Psoas muscle (tissue), 8 donors: ENCODE measurements around the gene RFC2. TPM values are rescaled to one million over a fixed set of nuclear protein-coding genes. Genes with fewer than 3 reads are reported as not detected.
A peak's percentile ranks its signal among the peaks of the same experiment; 100 is the strongest.

Experiments
- ATAC-seq, 4 donors: fragments of 200-7000 bp; cut with Tn5 transposase; one replicate each; pipeline ENCODE4 v1.9.1; 2020; ENCODE audit warnings: moderate library complexity in 3 of 4, mild to moderate bottlenecking in 2 of 4
- DNase-seq, 2 donors: peaks; one replicate each; pipeline ENCODE4 v3.0.0-alpha.2; 2020
- H3K27ac ChIP-seq: fragments of 200-600 bp; one replicate; pipeline ENCODE4 v1.8.0; 2022
- H3K27me3 ChIP-seq, 3 donors: fragments of 200-600 bp in 1 of 3; one replicate each; pipeline versions ENCODE4 v1.6.1 to v1.8.0; 2013 to 2022; ENCODE audit warnings: low read length in 2 of 3, mild to moderate bottlenecking in 2 of 3, moderate library complexity in 1 of 3; ENCODE audit not compliant: insufficient read depth in 3 of 3
- H3K36me3 ChIP-seq, 2 donors: fragments of 200-600 bp in 1 of 2; one replicate each; pipeline versions ENCODE4 v1.6.1 to v1.8.0; 2013 to 2022; ENCODE audit warnings: low read depth in 1 of 2, mild to moderate bottlenecking in 1 of 2, moderate library complexity in 1 of 2; ENCODE audit not compliant: insufficient read depth in 1 of 2
- H3K4me1 ChIP-seq: fragments of 200-600 bp; one replicate; pipeline ENCODE4 v1.8.0; 2022
- H3K4me3 ChIP-seq: fragments of 200-600 bp; one replicate; pipeline ENCODE4 v1.8.0; 2022; ENCODE audit warnings: mild to moderate bottlenecking
- H3K9me3 ChIP-seq: fragments of 200-600 bp; one replicate; pipeline ENCODE4 v1.8.0; 2022
- CTCF ChIP-seq: fragments of 200-600 bp; IDR thresholded peaks from one replicate; pipeline ENCODE4 v1.8.0; 2022; ENCODE audit warnings: antibody characterized with exemption
- WGBS, 3 donors: extraction: QIAGEN DNeasy Blood & Tissue Kit; methylation state at CpG; one replicate each; pipeline versions ENCODE4 v1.1.6 to v1.1.7; 2013; 5-methylcytosine and 5-hydroxymethylcytosine counted together
- intact Hi-C, 2 donors: fragments of 100-400 bp; cut with DNase I; formaldehyde crosslinking; loops; one replicate each; pipeline versions ENCODE4 v1.11.0 to v1.14.2; 2022
- polyA plus RNA-seq, 3 donors: library from polyadenylated mRNA; stranded (reverse); fragments of 200-250 nt; gene quantifications; one replicate each; pipeline ENCODE4 v1.2.3, GENCODE V29; 2013
- total RNA-seq, 4 donors: library from RNA; stranded (reverse); fragmentation: NEBNext Ultra II Directional in 2 of 4; extraction: Animal tissue kit (Norgen Biotek cat#: 25700) in 2 of 4; gene quantifications; one replicate each; pipeline versions ENCODE4 v1.2.1 to v1.2.4, GENCODE V29; 2021 to 2023
- donor health status: healthy with polysubstance abuse.
- donor health status: DM: no; HTN: no; CAD: no; lungs with moderate emphysema.
- donor health status: Bipolar disorder and iron deficiency.
- donor health status: healthy.
- donor health status: DM: yes; HTN: yes; CAD: no.
- donor health status: DM: no; HTN: no; CAD: no.
- donor health status: DM: no; HTN: no; CAD: no.
- donor health status: DM: yes; HTN: yes; CAD: no.

The RFC2 gene
- total and polyA plus RNA-seq, 7 donors, result 13.7 to 25.8 (median 19.8) TPM

GRCh38 chr7:74194686-74195085 lies 59.5 kb downstream of the RFC2 start:
- Histone ChIP-seq H3K9me3 (no peaks in the 10 kb centered on the region), H3K27ac (no peak overlapping the region), H3K4me3 (no peak overlapping the region), H3K27me3 (no peaks in the 10 kb centered on the region), H3K4me1 (no peaks in the 10 kb centered on the region), H3K36me3 (peaks cover 12 to 94% of the 10 kb centered on the region in 2 donors)
- ATAC-seq, result no peak
- TF ChIP-seq CTCF, result no peak
- intact Hi-C loops, result no loop called here
- DNase-seq, result peak in 1 of 2 donors; percentile 34
- WGBS, 3 donors, result 90 to 91% (median 90%) methylated on average over 14 of the region's 14 CpGs

GRCh38 chr7:74193913-74194312 lies 60.3 kb downstream of the RFC2 start:
- DNase-seq, result no peak
- Histone ChIP-seq H3K27me3 (no peaks in the 10 kb centered on the region), H3K9me3 (no peaks in the 10 kb centered on the region), H3K27ac (no peak overlapping the region), H3K4me1 (peaks cover 2% of the 10 kb centered on the region), H3K4me3 (no peak overlapping the region), H3K36me3 (peaks cover 18 to 95% of the 10 kb centered on the region in 2 donors)
- no peak for ATAC-seq
- WGBS, 3 donors, result 90 to 94% (median 91%) methylated on average over 7 of the region's 7 CpGs
- no peak for TF ChIP-seq CTCF
- intact Hi-C loops, result no loop called here

- Histone ChIP-seq H3K4me1 (peaks cover 10% of the 10 kb centered on the region), H3K4me3 (no peak overlapping the region), H3K9me3 (no peaks in the 10 kb centered on the region), H3K27me3 (no peaks in the 10 kb centered on the region), H3K36me3 (peaks cover 19 to 96% of the 10 kb centered on the region in 2 donors), H3K27ac (no peak overlapping the region)
- intact Hi-C loops, result no loop called here
- TF ChIP-seq CTCF, result no peak
- no peak for DNase-seq
- WGBS, 3 donors, result 86 to 93% (median 93%) methylated on average over 8 of the region's 8 CpGs
- no peak for ATAC-seq
Measured at GRCh38 chr7:74193054-74193453, 61.1 kb downstream of the RFC2 start.

GRCh38 chr7:74191231-74191630 lies 63.0 kb downstream of the RFC2 start:
- ATAC-seq (no peak), DNase-seq (no peak)
- intact Hi-C loops, result no loop called here
- H3K4me1 ChIP-seq, result peaks cover 29% of the 10 kb centered on the region
- H3K27ac ChIP-seq, result no peak overlapping the region
- no peaks in the 10 kb centered on the region for H3K9me3 ChIP-seq
- WGBS, 3 donors, result 82 to 88% (median 85%) methylated on average over 9 of the region's 9 CpGs
- no peaks in the 10 kb centered on the region for H3K27me3 ChIP-seq
- no peak for TF ChIP-seq CTCF
- H3K4me3 ChIP-seq, result no peak overlapping the region
- H3K36me3 ChIP-seq, result peaks cover 19 to 90% of the 10 kb centered on the region in 2 donors

- ATAC-seq (no peak), DNase-seq (no peak)
- peaks cover 38% of the 10 kb centered on the region for H3K4me1 ChIP-seq
- no peak overlapping the region for H3K27ac ChIP-seq
- WGBS, 3 donors, result 90 to 94% (median 92%) methylated on average over 7 of the region's 7 CpGs
- peaks cover 19 to 80% of the 10 kb centered on the region in 2 donors for H3K36me3 ChIP-seq
- H3K27me3 ChIP-seq, result no peaks in the 10 kb centered on the region
- no peak overlapping the region for H3K4me3 ChIP-seq
- no peaks in the 10 kb centered on the region for H3K9me3 ChIP-seq
- TF ChIP-seq CTCF, result no peak
- intact Hi-C loops, result no loop called here
Measured at GRCh38 chr7:74190259-74190658, 63.9 kb downstream of the RFC2 start.
